K562 (cell line): ENCODE data around the gene TMEM138. TPM values are rescaled to one million over a fixed set of nuclear protein-coding genes. Genes with fewer than 3 reads are reported as not detected.

Source experiments
- ATAC-seq: fragments of 200-7000 bp; cut with Tn5 transposase; 3 replicates; pipeline ENCODE4 v1.9.1; 2020; ENCODE audit warnings: moderate library complexity
- BruUV-seq: library from RNA; stranded (reverse); fragments of 400-500 nt; replicated peaks from 2 replicates; lab custom pipeline; 2021; lab: Mats Ljungman, UMichigan
- CTCF ChIA-PET: fragments of 300-600 bp; formaldehyde crosslinking; extraction: SDS; loops from one replicate; lab custom pipeline; 2021; ENCODE audit warnings: low intra/inter-chr PET ratio; lab: Yijun Ruan, JAX
- POLR2A ChIA-PET: fragments of 300-600, 350-650 bp; sonication (Branson Sonifier 250); formaldehyde crosslinking; extraction: SDS; loops from one replicate; lab custom pipeline; 2021; ENCODE audit warnings: antibody characterized with exemption, inconsistent platforms; lab: Yijun Ruan, JAX
- DNase-seq, 4 experiments: peaks; one replicate each; pipeline versions ENCODE4 v3.0.0 to v3.0.0-alpha.2; 2011 to 2018; ENCODE audit warnings: low spot score in 3 of 4, mixed read lengths in 3 of 4; ENCODE audit errors: extremely low read depth in 1 of 4
- FAIRE-seq: peaks from 2 replicates; lab custom pipeline; 2011; peaks lifted over from hg19 to GRCh38; lab: Jason Lieb, UNC
- H2AFZ ChIP-seq: 2 replicates; pipeline ENCODE4 v1.6.0; 2011; ENCODE audit warnings: low read depth, low read length, control low read depth, inconsistent platforms
- H3K27ac ChIP-seq: fragments of 200-600 bp; 3 replicates; pipeline ENCODE4 v1.8.0; 2011; ENCODE audit warnings: low read depth, mild to moderate bottlenecking, control low read depth, inconsistent platforms, low read length, moderate library complexity, mixed read lengths; ENCODE audit errors: extremely low read depth
- H3K27me3 ChIP-seq, 2 experiments: fragments of 300-600 bp in 1 of 2; 2 replicates in 1 of 2; 3 replicates in 1 of 2; pipeline versions ENCODE4 v1.6.0 to v1.8.0; 2011; ENCODE audit warnings: inconsistent platforms in 2 of 2, low read length in 2 of 2, mild to moderate bottlenecking in 1 of 2, mixed read lengths in 1 of 2, moderate library complexity in 1 of 2; ENCODE audit not compliant: control insufficient read depth in 2 of 2, insufficient read depth in 2 of 2
- H3K36me3 ChIP-seq: fragments of 300-600 bp; 3 replicates; pipeline ENCODE4 v1.8.0; 2011; ENCODE audit warnings: mild to moderate bottlenecking, low read length, inconsistent platforms; ENCODE audit not compliant: control insufficient read depth, insufficient read depth
- H3K4me1 ChIP-seq, 2 experiments: fragments of 200-600 bp in 1 of 2; replicated peaks in 1 of 2; 2 replicates in 1 of 2; 3 replicates in 1 of 2; pipeline versions ENCODE4 v1.5.1 to v1.8.0; 2011; ENCODE audit warnings: inconsistent platforms in 2 of 2, low read length in 2 of 2, mild to moderate bottlenecking in 1 of 2, mixed read lengths in 1 of 2, moderate library complexity in 1 of 2; ENCODE audit not compliant: control insufficient read depth in 2 of 2, insufficient read depth in 2 of 2
- H3K4me2 ChIP-seq: 2 replicates; pipeline ENCODE4 v1.6.1; 2011; ENCODE audit warnings: low read length, control low read depth, inconsistent platforms, mixed read lengths; ENCODE audit not compliant: insufficient read depth
- H3K4me3 ChIP-seq: fragments of 200-600 bp; sonication (generic), shearing (Covaris generic); 2 replicates; pipeline ENCODE4 v1.5.1; 2016; ENCODE audit warnings: control low read depth, inconsistent platforms
- H3K79me2 ChIP-seq: fragments of 200-600 bp; 3 replicates; pipeline ENCODE4 v1.8.0; 2011; ENCODE audit warnings: low read length, inconsistent platforms; ENCODE audit not compliant: control insufficient read depth, insufficient read depth
- H3K9ac ChIP-seq, 2 experiments: 2 replicates each; pipeline versions ENCODE4 v1.6.0 to v1.6.1; 2011; ENCODE audit warnings: low read depth in 2 of 2, low read length in 2 of 2, control low read depth in 1 of 2, inconsistent platforms in 1 of 2, mild to moderate bottlenecking in 1 of 2, mixed read lengths in 1 of 2; ENCODE audit not compliant: insufficient read depth in 1 of 2
- H3K9me1 ChIP-seq: one replicate; pipeline ENCODE4 v1.6.0; 2011; ENCODE audit warnings: inconsistent platforms, mild to moderate bottlenecking, low read length, moderate library complexity; ENCODE audit not compliant: control insufficient read depth, insufficient read depth
- H3K9me3 ChIP-seq: replicated peaks from 2 replicates; pipeline ENCODE4 v1.5.1; 2011; ENCODE audit warnings: low read depth, low read length, inconsistent platforms; ENCODE audit not compliant: control insufficient read depth, insufficient read depth
- H4K20me1 ChIP-seq: replicated peaks from 2 replicates; pipeline ENCODE4 v1.6.1; 2011; ENCODE audit warnings: low read length, inconsistent platforms, mixed read lengths; ENCODE audit not compliant: control insufficient read depth, insufficient read depth
- NCOA4 ChIP-seq: fragments of 450-650 bp; IDR thresholded peaks from 2 replicates; pipeline ENCODE4 v1.6.1; 2018; ENCODE audit warnings: mild to moderate bottlenecking; ENCODE audit not compliant: partially characterized antibody
- POLR2G ChIP-seq: fragments of 200-400 bp; formaldehyde crosslinking; IDR thresholded peaks from 2 replicates; pipeline ENCODE4 v1.6.1; 2017; ENCODE audit warnings: low read depth, mild to moderate bottlenecking, antibody characterized with exemption, low read length, moderate library complexity
- ZBTB49 ChIP-seq: sonication (generic); formaldehyde crosslinking; IDR thresholded peaks from 2 replicates; pipeline ENCODE4 v1.8.0; 2022; ENCODE audit warnings: missing genetic modification reagents, mild to moderate bottlenecking, borderline replicate concordance
- WGBS: fragments of 100-300 bp; shearing (Covaris generic); methylation state at CpG from one replicate; pipeline ENCODE4 v1.1.6; 2016; ENCODE audit warnings: low coverage, mixed read lengths; ENCODE audit not compliant: insufficient coverage; ENCODE audit errors: missing lambda C conversion rate; 5-methylcytosine and 5-hydroxymethylcytosine counted together
- in situ Hi-C: fragments of 300-500 bp; cut with MboI; formaldehyde crosslinking; loops from 4 replicates; pipeline ENCODE4 v1.15.0; 2018; ENCODE audit warnings: inconsistent platforms, mixed read lengths
- intact Hi-C: fragments of 100-400 bp; cut with micrococcal nuclease; formaldehyde crosslinking; loops from 2 replicates; pipeline ENCODE4 v1.14.2; 2022
- polyA plus RNA-seq, 8 experiments: library from polyadenylated mRNA; depleted of rRNA in 4 of 8; stranded (reverse) in 5 of 8; unstranded in 3 of 8; fragments of >200 nt; fragmentation: Nextera tagmentation in 2 of 8; fragmentation: Illumina TruSeq in 1 of 8; extraction: Ambion mirVana in 2 of 8; extraction: Trizol in 1 of 8; gene quantifications; 2 replicates each; pipeline versions ENCODE4 v1.2.1 to v1.2.3, GENCODE V29; 2011 to 2014; ENCODE audit warnings: inconsistent platforms in 1 of 8, missing spikeins in 1 of 8
- total RNA-seq, 7 experiments: library from RNA; depleted of rRNA in 6 of 7; stranded (reverse); fragments of >200 nt in 6 of 7; fragmentation: Illumina TruSeq in 2 of 7; extraction: Trizol in 2 of 7; gene quantifications; 2 replicates each; pipeline versions ENCODE4 v1.2.1 to v1.2.3, GENCODE V29; 2011 to 2021; ENCODE audit warnings: low replicate concordance in 1 of 7

The TMEM138 gene
- total and polyA plus RNA-seq, 9 of the 15 experiments (the other 6 are each of a cell fraction or from before 2014, with no cell fraction given) = 23.2 to 168 (median 63.1) TPM

- CTCF ChIA-PET = interaction anchor here (0.6 kb wide), 1 partner anchor 12 kb away, joined by 3 read pairs; no protein-coding TSS in a partner anchor
Observed at GRCh38 chr11:61345170-61345610, 17.0 kb upstream of the TMEM138 start.

GRCh38 chr11:61345954-61346843, 16.0 kb upstream of the TMEM138 start:
- in situ Hi-C loops = no loop called here
- peak overlapping the region in 1 of 2 experiments; percentile 89; a peak in 3 of 4 replicates for H3K9ac ChIP-seq
- CTCF ChIA-PET = no interaction called here

More at GRCh38 chr11:61345170-61345610, 17.0 kb upstream of the TMEM138 start:
- H3K4me3 ChIP-seq = no peak overlapping the region
- peaks cover 49 to 63% of the 10 kb centered on the region in 2 experiments; a peak in 4 of 5 replicates for H3K4me1 ChIP-seq
- WGBS = 84% methylated on average over 4 of the region's 4 CpGs
- POLR2A ChIA-PET = interaction anchor here (0.8 to 2.2 kb wide), 2 partner anchors 9 to 39 kb away, joined by 4 to 16 read pairs; no protein-coding TSS in a partner anchor
- no peaks in the 10 kb centered on the region for H3K9me1 ChIP-seq
- no TSS peak for BruUV-seq
- H3K4me2 ChIP-seq = no peak overlapping the region
- no peaks in the 10 kb centered on the region for H3K79me2 ChIP-seq
- ATAC-seq = no peak
- TF ChIP-seq POLR2G (peak; percentile 41; the same call in 1 of the 2 replicates), NCOA4 (no peak)
- no peaks in the 10 kb centered on the region for H3K9me3 ChIP-seq
- peaks cover 56% of the 10 kb centered on the region; the same call in 2 of the 3 replicates for H3K36me3 ChIP-seq
- in situ Hi-C loops = no loop called here
- H3K27ac ChIP-seq = no peak overlapping the region
- FAIRE-seq = no peak
- intact Hi-C loops = no loop called here
- no peaks in the 10 kb centered on the region for H3K27me3 ChIP-seq
- H2AFZ ChIP-seq = no peak overlapping the region
- DNase-seq = no peak
- peak overlapping the region in 1 of 2 experiments; percentile 89; a peak in 2 of 4 replicates for H3K9ac ChIP-seq
- no peaks in the 10 kb centered on the region for H4K20me1 ChIP-seq

More at GRCh38 chr11:61345954-61346843, 16.0 kb upstream of the TMEM138 start:
- WGBS = 72% methylated on average over 13 of the region's 14 CpGs
- Histone ChIP-seq H4K20me1 (no peaks in the 10 kb centered on the region), H3K79me2 (no peaks in the 10 kb centered on the region), H3K4me2 (no peak overlapping the region), H3K27ac (peak overlapping the region; percentile 32; the same call in 2 of the 3 replicates), H3K27me3 (no peaks in the 10 kb centered on the region), H3K9me3 (no peaks in the 10 kb centered on the region), H3K4me1 (peaks cover 46 to 60% of the 10 kb centered on the region in 2 experiments; a peak in 4 of 5 replicates), H3K4me3 (no peak overlapping the region), H3K36me3 (peaks cover 64% of the 10 kb centered on the region; the same call in 2 of the 3 replicates), H2AFZ (no peak overlapping the region), H3K9me1 (no peaks in the 10 kb centered on the region)
- intact Hi-C loops = no loop called here
- ATAC-seq = peak; percentile 5; the same call in 1 of the 3 replicates
- DNase-seq = no peak
- POLR2A ChIA-PET = interaction anchor here (0.6 to 2.2 kb wide), 4 partner anchors 10 to 24 kb away, joined by 3 to 16 read pairs (median 4); partner anchors contain the start of genes CYB561A3 and TMEM138
- FAIRE-seq = no peak
- no TSS peak for BruUV-seq
- TF ChIP-seq POLR2G (peak; percentile 51), ZBTB49 (CRISPR knock-in tag) (no peak)
